Endometrial microvascular endothelial cells (primary cell): Measurements from ENCODE around the gene ORAI3. TPM values are rescaled to one million over a fixed set of nuclear protein-coding genes. Genes with fewer than 3 reads are reported as not detected.

Experiments
- in situ Hi-C: cut with HindIII; loops from 2 replicates; pipeline ENCODE4 v1.10.0; 2017; ENCODE audit warnings: low sequenced_read_pairs, low pct_unique_long_range_greater_than_20kb; ENCODE audit errors: inconsistent ontology term
- total RNA-seq: library from RNA; depleted of rRNA; stranded (reverse); fragments of >200 nt; gene quantifications from one replicate; pipeline ENCODE4 v1.2.3, GENCODE V29; 2015; ENCODE audit errors: inconsistent ontology term

The ORAI3 gene
- total RNA-seq, 1 donor from 2014 or later = 13.4 TPM

GRCh38 chr16:30961384-30961783, 12.5 kb downstream of the ORAI3 start:
- in situ Hi-C loops = loop anchor here (25.0 kb wide), 1 partner anchor 101 kb away; the partner anchor contains the start of genes ZNF646 and ZNF668

DNA sequence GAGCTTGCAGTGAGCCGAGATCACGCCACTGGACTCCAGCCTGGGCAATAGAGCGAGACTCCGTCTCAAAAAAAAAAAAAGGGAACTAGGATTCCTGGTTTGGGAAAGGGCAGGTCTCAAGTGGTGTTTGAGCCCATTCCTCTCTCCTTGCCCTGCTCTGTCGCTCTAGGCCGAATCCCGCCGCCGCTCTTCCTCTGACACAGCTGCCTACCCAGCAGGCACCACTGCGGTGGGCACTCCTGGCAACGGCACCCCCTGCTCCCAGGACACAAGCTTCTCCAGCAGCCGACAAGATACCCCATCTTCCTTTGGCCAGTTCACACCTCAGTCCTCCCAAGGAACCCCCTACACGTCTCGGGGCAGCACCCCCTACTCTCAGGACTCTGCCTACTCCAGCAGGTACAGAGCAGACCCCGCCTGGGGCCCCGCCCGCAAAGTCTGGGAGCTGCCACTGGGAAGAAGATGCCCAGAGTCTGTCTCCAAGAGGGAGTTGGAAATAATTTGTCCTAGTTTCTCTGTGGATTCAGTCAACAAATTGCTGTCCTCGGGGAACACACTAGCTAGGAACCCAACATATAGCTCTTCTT, 15.2 kb downstream of the ORAI3 start:
- in situ Hi-C loops = loop anchor here (25.0 kb wide), 1 partner anchor 98 kb away; the partner anchor contains the start of genes ZNF646 and ZNF668

- in situ Hi-C loops = loop anchor here (25.0 kb wide), 1 partner anchor 98 kb away; the partner anchor contains the start of genes ZNF646 and ZNF668
Observed at GRCh38 chr16:30964574-30965226, 15.8 kb downstream of the ORAI3 start.

- in situ Hi-C loops = loop anchor here (25.0 kb wide), 1 partner anchor 97 kb away; the partner anchor contains the start of genes ZNF646 and ZNF668
Observed at GRCh38 chr16:30965436-30965835, 16.6 kb downstream of the ORAI3 start.

DNA sequence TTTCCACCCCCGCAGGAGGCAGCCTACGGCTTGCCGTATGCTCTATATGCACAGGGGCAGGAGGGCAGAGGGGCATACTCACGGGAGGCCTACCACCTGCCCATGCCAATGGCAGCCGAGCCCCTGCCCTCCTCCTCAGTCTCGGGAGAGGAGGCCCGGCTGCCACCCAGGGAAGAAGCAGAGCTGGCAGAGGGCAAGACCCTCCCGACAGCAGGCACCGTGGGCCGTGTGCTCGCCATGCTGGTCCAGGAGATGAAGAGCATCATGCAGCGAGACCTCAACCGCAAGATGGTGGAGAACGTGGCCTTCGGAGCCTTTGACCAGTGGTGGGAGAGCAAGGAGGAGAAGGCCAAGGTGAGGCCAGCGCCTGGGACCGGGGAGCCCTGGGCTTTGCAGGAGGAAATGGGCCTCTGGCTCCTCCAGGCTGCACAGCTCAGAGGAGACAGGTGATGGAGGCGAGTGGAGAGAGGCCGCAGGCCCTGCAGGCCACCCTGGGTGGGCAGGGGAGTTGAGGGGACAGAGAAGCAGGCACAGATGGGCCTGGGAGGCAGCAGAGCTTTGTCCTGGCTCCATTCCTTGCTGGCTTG, 17.3 kb downstream of the ORAI3 start:
- in situ Hi-C loops = loop anchor here (25.0 kb wide), 1 partner anchor 96 kb away; the partner anchor contains the start of genes ZNF646 and ZNF668

DNA sequence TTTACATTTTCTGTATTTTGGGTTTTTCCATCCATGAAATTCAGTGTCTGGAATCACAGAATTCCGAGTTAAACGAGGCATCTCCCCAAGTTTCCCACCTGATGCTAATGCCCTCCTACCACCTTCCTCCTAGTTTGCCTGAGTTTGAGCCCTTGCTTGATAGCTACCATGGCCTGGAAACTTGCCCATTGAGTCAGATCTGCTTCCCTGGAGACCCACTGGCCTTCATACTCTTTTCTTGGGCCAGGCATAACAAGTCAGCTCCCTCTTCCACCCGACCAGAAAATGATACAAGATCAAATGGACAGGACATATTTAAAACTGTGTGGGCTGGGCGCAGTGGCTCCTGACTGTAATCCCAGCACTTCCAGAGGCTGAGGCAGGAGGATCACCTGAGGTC, 18.9 kb downstream of the ORAI3 start:
- in situ Hi-C loops = loop anchor here (25.0 kb wide), 1 partner anchor 95 kb away; the partner anchor contains the start of genes ZNF646 and ZNF668

DNA sequence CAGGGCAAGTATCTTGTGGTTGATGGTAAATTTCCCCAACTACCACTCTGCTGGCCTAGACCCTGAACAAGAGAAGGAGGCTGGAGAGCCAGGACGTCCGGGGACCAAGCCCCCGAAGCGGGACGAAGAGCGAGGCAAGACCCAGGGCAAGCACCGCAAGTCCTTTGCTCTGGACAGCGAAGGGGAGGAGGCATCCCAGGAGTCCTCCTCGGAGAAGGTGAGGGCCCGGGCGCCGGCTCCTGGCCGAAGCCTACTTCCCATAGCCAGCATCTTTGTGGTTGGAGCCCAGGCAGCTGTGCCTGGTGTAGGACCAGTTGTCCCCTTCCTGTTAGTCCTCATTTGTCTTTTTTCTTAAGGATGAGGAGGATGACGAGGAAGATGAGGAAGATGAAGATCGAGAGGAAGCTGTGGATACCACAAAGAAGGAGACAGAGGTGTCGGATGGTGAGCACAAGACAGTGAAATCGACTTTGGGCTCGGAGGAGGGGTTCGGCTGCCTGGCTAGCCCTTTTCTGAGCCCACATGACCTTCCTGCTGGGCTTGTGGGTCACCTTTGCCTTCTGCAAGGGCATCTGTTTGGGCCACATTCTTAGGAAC, 20.5 kb downstream of the ORAI3 start:
- in situ Hi-C loops = loop anchor here (25.0 kb wide), 1 partner anchor 93 kb away; the partner anchor contains the start of genes ZNF646 and ZNF668

DNA sequence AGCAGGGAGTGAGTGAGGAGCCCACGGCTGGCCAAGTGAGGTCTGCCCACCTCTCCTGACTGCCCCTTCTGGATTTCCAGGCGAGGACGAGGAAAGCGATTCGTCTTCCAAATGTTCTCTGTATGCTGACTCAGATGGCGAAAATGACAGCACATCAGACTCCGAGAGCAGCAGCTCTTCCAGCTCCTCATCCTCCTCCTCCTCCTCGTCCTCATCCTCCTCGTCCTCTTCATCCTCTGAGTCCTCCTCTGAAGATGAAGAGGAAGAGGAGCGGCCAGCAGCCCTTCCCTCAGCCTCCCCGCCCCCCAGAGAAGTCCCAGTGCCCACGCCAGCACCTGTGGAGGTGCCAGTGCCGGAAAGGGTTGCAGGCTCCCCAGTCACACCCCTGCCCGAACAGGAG, 22.4 kb downstream of the ORAI3 start:
- in situ Hi-C loops = loop anchor here (25.0 kb wide), 1 partner anchor 91 kb away; the partner anchor contains the start of genes ZNF646 and ZNF668

GRCh38 chr16:30972872-30973271, 24.0 kb downstream of the ORAI3 start:
- in situ Hi-C loops = loop anchor here (25.0 kb wide), 1 partner anchor 89 kb away; the partner anchor contains the start of genes ZNF646 and ZNF668

DNA sequence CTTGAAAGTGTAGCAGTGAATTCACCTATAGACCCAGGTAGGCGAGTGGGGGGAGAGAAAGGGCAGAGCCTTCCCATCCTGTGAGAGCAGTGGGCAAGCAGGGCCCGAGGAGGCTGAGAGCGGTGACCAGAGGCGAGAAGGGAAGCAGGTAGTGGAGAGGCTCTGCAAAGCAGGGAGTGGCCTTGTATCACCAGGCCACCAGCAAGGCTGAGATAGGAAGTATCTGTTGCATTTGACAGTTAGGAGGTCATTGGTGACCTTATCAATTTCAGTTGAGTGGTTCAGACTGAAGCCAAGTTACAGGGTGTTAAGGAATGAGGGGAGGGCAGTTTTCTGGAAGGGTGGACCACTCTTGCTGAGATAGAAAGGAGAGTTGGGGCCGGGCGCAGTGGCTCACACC, 25.5 kb downstream of the ORAI3 start:
- in situ Hi-C loops = loop anchor here (25.0 kb wide), 1 partner anchor 88 kb away; the partner anchor contains the start of genes ZNF646 and ZNF668

- in situ Hi-C loops = no loop called here
Observed at GRCh38 chr16:30976486-30976885, 27.6 kb downstream of the ORAI3 start.

DNA sequence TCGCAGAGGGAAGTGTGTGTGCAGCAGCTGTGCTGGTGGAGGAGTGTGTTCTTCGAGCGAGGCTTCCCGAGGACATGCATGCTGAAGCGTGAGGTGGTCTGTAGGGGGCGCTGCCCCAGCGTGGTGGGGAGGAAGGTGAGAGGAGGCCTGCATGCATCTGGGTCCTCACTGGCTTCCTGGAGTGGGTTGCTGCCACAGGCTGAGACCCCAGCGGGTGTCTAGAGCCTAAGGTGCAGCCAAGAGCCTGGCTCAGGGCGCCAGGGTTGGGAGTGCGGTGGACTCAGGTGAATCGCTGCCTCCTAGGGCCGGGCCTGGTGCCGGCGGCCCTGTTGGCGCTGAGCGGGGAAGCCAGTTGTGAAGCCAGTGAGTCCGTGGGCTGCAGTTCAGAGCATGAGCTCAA, 28.6 kb downstream of the ORAI3 start:
- in situ Hi-C loops = no loop called here

GRCh38 chr16:30979170-30980022, 30.5 kb downstream of the ORAI3 start:
- in situ Hi-C loops = no loop called here

DNA sequence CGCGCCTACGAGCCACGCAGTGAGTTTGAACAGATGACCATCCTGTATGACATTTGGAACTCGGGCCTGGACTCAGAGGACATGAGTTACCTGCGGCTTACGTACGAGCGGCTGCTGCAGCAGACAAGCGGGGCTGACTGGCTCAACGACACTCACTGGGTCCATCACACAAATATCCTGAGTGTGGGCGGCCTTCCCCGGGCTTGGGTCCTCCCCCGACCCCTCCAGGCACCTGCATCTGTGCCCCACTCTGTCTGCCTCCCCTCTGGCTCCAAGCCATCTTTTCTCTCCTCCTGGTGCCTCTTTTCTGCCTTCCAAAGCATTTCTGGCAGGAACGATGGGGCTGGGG, 31.1 kb downstream of the ORAI3 start:
- in situ Hi-C loops = no loop called here

DNA sequence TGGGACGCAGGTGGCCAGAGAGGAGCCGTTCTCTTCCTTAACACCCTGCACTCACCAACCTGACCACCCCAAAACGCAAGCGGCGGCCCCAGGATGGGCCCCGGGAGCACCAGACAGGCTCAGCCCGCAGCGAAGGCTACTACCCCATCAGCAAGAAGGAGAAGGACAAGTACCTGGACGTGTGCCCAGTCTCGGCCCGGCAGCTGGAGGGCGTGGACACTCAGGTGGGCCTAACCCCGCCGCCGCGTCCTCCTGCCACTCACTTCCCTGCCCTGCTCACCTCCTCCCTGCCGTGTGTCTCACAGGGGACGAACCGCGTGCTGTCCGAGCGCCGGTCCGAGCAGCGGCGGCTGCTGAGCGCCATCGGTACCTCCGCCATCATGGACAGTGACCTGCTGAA, 31.6 kb downstream of the ORAI3 start:
- in situ Hi-C loops = no loop called here

DNA sequence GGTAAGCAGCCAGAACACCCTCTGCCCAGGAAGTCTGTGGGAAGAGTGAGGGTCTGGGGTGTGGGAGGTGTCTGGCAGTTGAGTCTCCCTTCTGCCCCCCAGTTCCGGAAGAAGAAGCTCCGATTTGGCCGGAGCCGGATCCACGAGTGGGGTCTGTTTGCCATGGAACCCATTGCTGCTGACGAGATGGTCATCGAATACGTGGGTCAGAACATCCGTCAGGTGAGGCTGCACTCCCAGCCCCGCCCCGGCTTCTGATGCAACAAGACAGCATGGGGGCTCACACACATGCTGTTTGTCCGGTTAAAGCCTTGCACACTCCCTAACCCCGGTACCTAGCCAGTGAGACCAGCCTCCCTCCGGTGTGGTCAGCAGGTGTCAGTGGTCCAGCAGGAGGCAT, 32.1 kb downstream of the ORAI3 start:
- in situ Hi-C loops = no loop called here

GRCh38 chr16:30982548-30983288, 33.9 kb downstream of the ORAI3 start:
- in situ Hi-C loops = no loop called here
